Colonic mucosa (tissue), 4 donors: ENCODE measurements around the gene RAB3B. TPM values are rescaled to one million over a fixed set of nuclear protein-coding genes. Genes with fewer than 3 reads are reported as not detected.
"Not testable (repeated sequence)": the region's sequence is repeated elsewhere in the genome, so short reads cannot be mapped to it uniquely, and the experiment has no call there.

Experiments used
- DNase-seq: peaks from one replicate; pipeline ENCODE4 v3.0.0-alpha.2; 2020
- H3K27ac ChIP-seq: fragments of 200-600 bp; one replicate; pipeline ENCODE4 v1.8.0; 2021
- H3K27me3 ChIP-seq: fragments of 200-600 bp; one replicate; pipeline ENCODE4 v1.8.0; 2021
- H3K36me3 ChIP-seq: fragments of 200-600 bp; one replicate; pipeline ENCODE4 v1.8.0; 2021
- H3K4me1 ChIP-seq: fragments of 200-600 bp; one replicate; pipeline ENCODE4 v1.8.0; 2021; ENCODE audit warnings: mild to moderate bottlenecking
- H3K4me3 ChIP-seq: fragments of 200-600 bp; one replicate; pipeline ENCODE4 v1.8.0; 2021
- H3K9ac ChIP-seq, 2 donors: one replicate each; pipeline ENCODE4 v1.7.0; 2013; ENCODE audit warnings: control low read depth in 2 of 2, low read depth in 2 of 2, low read length in 2 of 2
- H3K9me3 ChIP-seq: fragments of 200-600 bp; one replicate; pipeline ENCODE4 v1.8.0; 2021
- intact Hi-C: fragments of 100-400 bp; cut with DNase I; formaldehyde crosslinking; loops from one replicate; pipeline ENCODE4 v1.14.1; 2022
- total RNA-seq, 2 donors: library from RNA; stranded (reverse); fragmentation: NEBNext Ultra II Directional in 1 of 2; extraction: Animal tissue kit (Norgen Biotek cat#: 25700) in 1 of 2; gene quantifications; one replicate each; pipeline ENCODE4 v1.2.1, GENCODE V29; 2021
- TF ChIP-seq, protein P1 (sequence below): fragments of 200-600 bp; IDR thresholded peaks from one replicate; pipeline ENCODE4 v1.8.0; 2022; ENCODE audit warnings: antibody characterized with exemption, mild to moderate bottlenecking
- donor health status: healthy.
- donor health status: DM: no; HTN: no; CAD: no.
- donor health status: DM: no; HTN: no; CAD: no.

RAB3B gene
- total RNA-seq, 2 donors from 2014 or later = 3.6 to 6.0 TPM

DNA sequence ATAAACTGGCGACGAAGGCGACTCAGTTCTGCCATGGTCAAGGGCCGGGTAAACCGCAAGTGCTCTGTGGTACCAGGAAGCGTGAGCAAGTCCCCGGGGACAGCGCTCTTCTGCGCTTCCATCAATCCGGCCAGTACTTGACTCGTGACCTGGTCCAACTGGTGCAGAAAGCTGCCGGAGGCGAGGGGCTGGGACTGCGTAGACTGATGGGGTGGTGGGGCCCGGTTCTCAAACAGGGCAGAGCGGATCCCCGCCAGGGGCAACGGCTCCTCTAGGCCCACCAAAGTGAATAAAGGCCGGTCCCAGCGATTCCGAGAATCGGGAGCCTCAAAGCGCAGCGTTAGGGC is 42.3 kb upstream of the RAB3B start:
- H3K27me3 ChIP-seq = no peaks in the 10 kb centered on the region
- peak overlapping the region; percentile 84 for H3K27ac ChIP-seq
- peak overlapping the region; percentile 79 for H3K4me3 ChIP-seq
- TF ChIP-seq, protein P1, sequence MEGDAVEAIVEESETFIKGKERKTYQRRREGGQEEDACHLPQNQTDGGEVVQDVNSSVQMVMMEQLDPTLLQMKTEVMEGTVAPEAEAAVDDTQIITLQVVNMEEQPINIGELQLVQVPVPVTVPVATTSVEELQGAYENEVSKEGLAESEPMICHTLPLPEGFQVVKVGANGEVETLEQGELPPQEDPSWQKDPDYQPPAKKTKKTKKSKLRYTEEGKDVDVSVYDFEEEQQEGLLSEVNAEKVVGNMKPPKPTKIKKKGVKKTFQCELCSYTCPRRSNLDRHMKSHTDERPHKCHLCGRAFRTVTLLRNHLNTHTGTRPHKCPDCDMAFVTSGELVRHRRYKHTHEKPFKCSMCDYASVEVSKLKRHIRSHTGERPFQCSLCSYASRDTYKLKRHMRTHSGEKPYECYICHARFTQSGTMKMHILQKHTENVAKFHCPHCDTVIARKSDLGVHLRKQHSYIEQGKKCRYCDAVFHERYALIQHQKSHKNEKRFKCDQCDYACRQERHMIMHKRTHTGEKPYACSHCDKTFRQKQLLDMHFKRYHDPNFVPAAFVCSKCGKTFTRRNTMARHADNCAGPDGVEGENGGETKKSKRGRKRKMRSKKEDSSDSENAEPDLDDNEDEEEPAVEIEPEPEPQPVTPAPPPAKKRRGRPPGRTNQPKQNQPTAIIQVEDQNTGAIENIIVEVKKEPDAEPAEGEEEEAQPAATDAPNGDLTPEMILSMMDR = no peak
- H3K9ac ChIP-seq = peak overlapping the region; percentile 92 to 94
- intact Hi-C loops = no loop called here
- H3K4me1 ChIP-seq = peaks cover 6% of the 10 kb centered on the region
- H3K9me3 ChIP-seq = no peaks in the 10 kb centered on the region
- no peaks in the 10 kb centered on the region for H3K36me3 ChIP-seq
- peak; percentile 61 for DNase-seq

GRCh38 chr1:52032124-52032784 is 41.8 kb upstream of the RAB3B start:
- Histone ChIP-seq H3K9me3 (no peaks in the 10 kb centered on the region), H3K4me1 (peaks cover 6% of the 10 kb centered on the region), H3K27me3 (no peaks in the 10 kb centered on the region), H3K36me3 (no peaks in the 10 kb centered on the region), H3K4me3 (peak overlapping the region; percentile 79), H3K27ac (no peak overlapping the region), H3K9ac (peak overlapping the region; percentile 92 to 94)
- DNase-seq = no peak
- intact Hi-C loops = no loop called here
- TF ChIP-seq, protein P1 = no peak

GRCh38 chr1:52028839-52029238 is 38.3 kb upstream of the RAB3B start:
- H3K4me3 ChIP-seq, H3K4me1 ChIP-seq, H3K27ac ChIP-seq, H3K27me3 ChIP-seq, H3K9me3 ChIP-seq, H3K36me3 ChIP-seq, H3K9ac ChIP-seq, DNase-seq, intact Hi-C loops: not testable (repeated sequence)

- no peak for DNase-seq
- intact Hi-C loops = no loop called here
- no peaks in the 10 kb centered on the region for H3K27me3 ChIP-seq
- peak overlapping the region in 1 of 2 donors; percentile 8 for H3K9ac ChIP-seq
- TF ChIP-seq, protein P1 = no peak
- H3K36me3 ChIP-seq = no peaks in the 10 kb centered on the region
- no peaks in the 10 kb centered on the region for H3K9me3 ChIP-seq
- H3K4me1 ChIP-seq = peaks cover 6% of the 10 kb centered on the region
- no peak overlapping the region for H3K4me3 ChIP-seq
- no peak overlapping the region for H3K27ac ChIP-seq
Measured at GRCh38 chr1:52028328-52028727, 37.8 kb upstream of the RAB3B start.

- Histone ChIP-seq H3K36me3 (peaks cover 4% of the 10 kb centered on the region), H3K9ac (no peak overlapping the region), H3K4me1 (no peaks in the 10 kb centered on the region), H3K4me3 (no peak overlapping the region), H3K27me3 (no peaks in the 10 kb centered on the region), H3K9me3 (no peaks in the 10 kb centered on the region), H3K27ac (no peak overlapping the region)
- intact Hi-C loops = no loop called here
- DNase-seq = no peak
- TF ChIP-seq, protein P1 = no peak
Measured at GRCh38 chr1:52026278-52026677, 35.8 kb upstream of the RAB3B start.

DNA sequence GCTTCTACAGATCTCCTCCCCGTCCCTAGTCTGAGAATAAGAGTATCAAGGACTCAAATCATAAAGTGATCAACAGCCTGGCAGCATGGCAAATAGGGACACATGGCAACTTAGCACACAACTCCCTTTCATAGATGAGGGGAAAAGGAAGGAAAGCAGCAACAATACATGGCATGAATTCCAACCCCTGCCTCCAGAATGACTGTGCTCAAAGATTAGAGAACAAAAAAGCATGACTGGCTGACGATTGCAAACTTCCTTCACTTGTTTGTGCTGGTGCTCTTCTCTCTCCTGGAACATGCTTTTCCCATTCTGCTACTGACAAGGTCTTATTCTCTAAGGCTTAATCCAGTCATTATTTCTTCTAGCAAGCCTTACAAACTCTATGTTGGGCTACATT is 31.6 kb upstream of the RAB3B start:
- no peak overlapping the region for H3K27ac ChIP-seq
- H3K27me3 ChIP-seq = no peaks in the 10 kb centered on the region
- intact Hi-C loops = no loop called here
- H3K4me3 ChIP-seq = no peak overlapping the region
- no peaks in the 10 kb centered on the region for H3K4me1 ChIP-seq
- DNase-seq = no peak
- no peaks in the 10 kb centered on the region for H3K9me3 ChIP-seq
- H3K36me3 ChIP-seq = peaks cover 4% of the 10 kb centered on the region
- TF ChIP-seq, protein P1 = no peak
- H3K9ac ChIP-seq = no peak overlapping the region
